Measurements from ENCODE around the gene ADAMTS19.

The ADAMTS19 gene

DNA sequence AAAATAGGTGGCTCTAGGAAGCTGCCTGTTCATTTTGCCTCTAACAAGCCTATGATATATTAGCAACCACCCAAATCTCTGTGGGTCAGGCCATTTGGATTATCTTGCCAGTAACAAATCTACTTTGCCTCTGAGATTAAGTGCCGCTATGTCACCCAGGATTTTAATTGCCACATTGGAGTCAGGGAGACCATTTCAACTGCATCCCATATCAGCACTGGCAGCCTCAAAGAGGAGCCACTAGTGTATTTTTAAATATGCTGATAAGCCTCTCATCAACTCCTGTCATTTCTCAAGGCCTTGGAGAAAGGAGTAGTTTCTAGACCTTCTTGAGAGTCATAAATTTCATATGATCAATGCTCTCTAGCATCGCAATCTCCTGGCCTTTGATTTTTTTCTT, 12.1 kb upstream of the ADAMTS19 start:
- DNase-seq (ENCODE audit: insufficient read length, low spot score) (no peak), FAIRE-seq (no peak)

DNA sequence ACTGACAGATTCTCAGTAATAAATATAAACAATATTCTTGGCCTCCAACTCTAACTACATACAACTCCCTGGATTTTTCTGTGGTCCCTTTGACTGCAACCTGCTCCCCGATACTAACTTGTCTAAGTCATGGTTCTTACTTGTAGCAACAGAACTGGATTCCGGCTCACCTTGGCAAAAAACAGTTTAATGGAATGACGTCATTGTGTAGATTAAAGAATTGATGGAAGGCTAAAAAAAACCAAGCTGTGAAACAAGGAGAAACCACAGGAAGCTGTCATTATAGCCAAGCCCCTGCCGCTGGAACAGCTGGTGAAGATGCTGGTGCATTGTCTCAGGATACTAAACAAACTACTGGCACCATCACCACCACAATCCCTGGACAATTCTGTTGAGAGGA, 11.4 kb upstream of the ADAMTS19 start:
- no peak for DNase-seq (ENCODE audit: insufficient read length, low spot score)
- FAIRE-seq = no peak
- no peak for TF ChIP-seq POLR2A (IDR thresholded peaks at IDR 0.05; ENCODE audit: low read depth, low read length)

More for the DNA sequence above, 12.1 kb upstream of the ADAMTS19 start:
- no peak for TF ChIP-seq POLR2A (IDR thresholded peaks at IDR 0.05; ENCODE audit: low read depth, low read length)

DNA sequence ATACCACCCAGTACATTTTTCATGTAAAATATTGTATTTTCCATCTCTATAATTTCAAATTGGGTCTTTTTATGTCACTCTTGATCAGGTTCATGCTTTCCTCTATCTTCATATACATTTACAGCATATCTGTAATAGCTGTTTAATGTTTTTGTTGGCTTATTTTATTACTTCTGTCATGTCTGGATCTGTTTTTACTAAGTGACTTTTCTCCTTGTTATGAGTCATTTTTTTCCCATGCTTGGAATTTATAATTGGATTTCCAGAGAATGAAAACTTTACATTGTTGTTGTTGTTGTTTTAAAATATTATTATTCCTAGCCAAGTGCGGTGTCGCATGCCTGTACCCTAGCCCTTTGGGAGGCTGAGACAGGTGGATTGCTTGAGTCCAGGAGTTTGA, 5.6 kb upstream of the ADAMTS19 start:
- no peak for TF ChIP-seq POLR2A (IDR thresholded peaks at IDR 0.05; ENCODE audit: low read depth, low read length)
- FAIRE-seq = no peak
- DNase-seq (ENCODE audit: insufficient read length, low spot score) = no peak

DNA sequence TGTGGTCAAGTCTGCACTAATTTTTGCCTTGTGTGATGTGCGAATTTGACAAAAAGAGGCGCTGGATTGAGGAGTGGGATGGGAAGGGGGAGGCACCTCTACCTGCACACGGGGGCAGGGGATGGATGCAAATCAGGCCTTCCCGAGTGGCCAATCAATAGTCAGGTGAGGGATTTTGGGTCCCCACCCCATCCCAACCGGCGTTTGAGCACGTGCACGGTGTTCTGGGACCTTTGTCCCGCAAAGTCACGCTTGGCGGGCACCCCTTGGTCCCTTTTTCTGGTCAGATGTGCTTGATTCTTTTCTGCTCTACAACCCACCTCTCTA, 685 bp upstream of the ADAMTS19 start:
- FAIRE-seq = no peak
- TF ChIP-seq POLR2A (IDR thresholded peaks at IDR 0.05; ENCODE audit: low read depth, low read length) = no peak
- DNase-seq (ENCODE audit: insufficient read length, low spot score) = no peak

DNA sequence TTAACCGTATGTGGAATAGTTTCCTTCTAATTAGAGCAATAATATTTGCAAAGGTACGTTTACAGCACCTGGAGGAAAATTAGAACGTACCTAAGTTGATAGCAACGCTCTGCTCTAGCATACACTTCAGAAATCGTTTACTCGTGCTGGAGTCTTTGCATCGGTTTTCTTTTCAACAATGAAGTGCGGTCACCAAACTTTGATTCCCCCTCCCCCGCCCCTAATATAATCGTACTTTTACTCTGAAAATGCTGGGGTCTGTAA, 506 bp downstream of the ADAMTS19 start:
- no peak for TF ChIP-seq POLR2A (IDR thresholded peaks at IDR 0.05; ENCODE audit: low read depth, low read length)
- DNase-seq (ENCODE audit: insufficient read length, low spot score) (no peak), FAIRE-seq (no peak)

DNA sequence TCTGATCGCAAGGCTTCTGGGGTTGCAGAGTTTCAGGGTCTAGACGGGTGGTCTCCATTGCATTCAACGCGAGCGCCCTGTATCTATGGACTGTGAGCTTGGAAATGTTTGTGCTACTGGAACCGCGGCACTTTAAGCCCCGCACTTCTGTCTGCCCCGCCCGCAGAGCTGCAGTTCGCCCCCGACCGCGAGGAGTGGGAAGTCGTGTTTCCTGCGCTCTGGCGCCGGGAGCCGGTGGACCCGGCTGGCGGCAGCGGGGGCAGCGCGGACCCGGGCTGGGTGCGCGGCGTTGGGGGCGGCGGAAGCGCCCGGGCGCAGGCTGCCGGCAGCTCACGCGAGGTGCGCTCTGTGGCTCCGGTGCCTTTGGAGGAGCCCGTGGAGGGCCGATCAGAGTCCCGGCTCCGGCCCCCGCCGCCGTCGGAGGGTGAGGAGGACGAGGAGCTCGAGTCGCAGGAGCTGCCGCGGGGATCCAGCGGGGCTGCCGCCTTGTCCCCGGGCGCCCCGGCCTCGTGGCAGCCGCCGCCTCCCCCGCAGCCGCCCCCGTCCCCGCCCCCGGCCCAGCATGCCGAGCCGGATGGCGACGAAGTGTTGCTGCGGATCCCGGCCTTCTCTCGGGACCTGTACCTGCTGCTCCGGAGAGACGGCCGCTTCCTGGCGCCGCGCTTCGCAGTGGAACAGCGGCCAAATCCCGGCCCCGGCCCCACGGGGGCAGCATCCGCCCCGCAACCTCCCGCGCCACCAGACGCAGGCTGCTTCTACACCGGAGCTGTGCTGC, 1.0 kb downstream of the ADAMTS19 start:
- no peak for TF ChIP-seq POLR2A (IDR thresholded peaks at IDR 0.05; ENCODE audit: low read depth, low read length)
- FAIRE-seq (no peak), DNase-seq (ENCODE audit: insufficient read length, low spot score) (no peak)

DNA sequence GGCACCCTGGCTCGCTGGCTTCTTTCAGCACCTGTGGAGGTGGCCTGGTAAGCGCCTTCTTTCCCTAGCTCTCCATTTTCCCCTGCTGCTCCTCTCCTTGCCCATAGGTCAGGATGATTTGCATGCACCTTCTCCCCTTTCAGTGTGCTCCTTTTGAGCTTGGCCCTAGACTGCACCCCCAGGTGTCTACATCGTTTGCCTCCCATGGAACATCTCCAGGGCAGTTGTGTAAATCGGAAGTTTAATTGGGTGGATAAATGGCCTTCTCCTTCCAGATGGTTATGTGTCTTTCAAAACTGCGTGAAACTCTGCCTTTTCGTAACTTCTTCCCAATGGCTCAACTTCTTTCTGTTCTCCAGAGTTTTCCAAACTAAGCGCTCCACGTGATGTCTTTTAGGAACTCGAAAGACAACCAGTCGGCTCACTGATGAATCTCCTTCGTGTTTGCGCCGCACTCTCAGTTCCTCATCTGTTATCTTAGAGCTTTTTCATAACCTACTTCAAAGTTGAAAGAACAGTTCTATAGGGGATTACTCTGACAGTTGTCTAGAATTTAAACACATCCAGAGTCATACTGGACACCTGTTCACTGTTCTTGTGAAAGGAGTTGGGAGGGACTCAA, 1.7 kb downstream of the ADAMTS19 start:
- FAIRE-seq = no peak
- no peak for TF ChIP-seq POLR2A (IDR thresholded peaks at IDR 0.05; ENCODE audit: low read depth, low read length)
- no peak for DNase-seq (ENCODE audit: insufficient read length, low spot score)

DNA sequence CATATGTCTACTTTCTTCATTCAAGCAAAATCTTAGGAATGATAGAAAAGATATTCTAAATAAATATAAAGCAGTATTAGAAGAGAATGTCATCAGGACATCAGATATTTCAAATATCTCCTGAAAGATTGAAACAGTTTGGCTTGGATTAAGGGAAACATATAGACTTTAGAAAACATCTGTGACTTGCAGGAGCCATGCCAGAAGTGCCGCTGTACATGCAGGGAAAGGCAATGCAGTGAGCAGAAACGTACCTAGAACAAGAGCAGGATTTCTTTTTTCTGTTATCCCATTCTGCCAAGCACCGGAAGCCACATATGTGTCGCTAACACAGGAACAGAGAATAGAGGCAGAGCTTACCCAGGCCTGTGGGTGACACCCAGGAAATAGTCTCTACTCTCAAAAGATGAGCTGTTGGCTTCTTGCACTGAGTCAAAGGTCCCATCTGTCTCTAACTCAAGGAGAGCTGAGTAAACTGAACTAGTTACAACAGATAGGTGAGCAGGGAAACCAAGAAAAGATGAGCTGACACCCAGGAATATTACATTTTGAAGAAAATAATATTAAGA, 5.8 kb downstream of the ADAMTS19 start:
- DNase-seq (ENCODE audit: insufficient read length, low spot score) = no peak
- no peak for TF ChIP-seq POLR2A (IDR thresholded peaks at IDR 0.05; ENCODE audit: low read depth, low read length)
- no peak for FAIRE-seq

DNA sequence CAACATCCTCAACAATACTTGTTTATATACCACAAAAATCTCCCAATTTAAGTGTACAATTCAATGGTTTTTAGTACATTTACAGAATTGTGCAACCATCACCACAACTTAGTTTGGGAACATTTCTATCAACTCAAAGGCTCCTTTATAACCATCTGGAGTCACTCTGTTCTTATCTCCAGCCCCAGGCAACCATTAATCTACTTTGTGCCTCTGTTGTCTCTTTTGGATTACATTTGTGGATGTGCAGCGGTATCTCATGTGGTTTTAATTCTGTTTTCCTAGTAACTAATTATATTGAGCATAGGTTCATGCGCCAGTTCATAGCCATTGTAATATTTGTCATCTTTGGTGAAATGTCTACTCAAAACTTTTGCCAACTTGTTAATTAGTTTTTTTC, 14.4 kb downstream of the ADAMTS19 start:
- TF ChIP-seq POLR2A (IDR thresholded peaks at IDR 0.05; ENCODE audit: low read depth, low read length) = no peak
- no peak for DNase-seq (ENCODE audit: insufficient read length, low spot score)
- no peak for FAIRE-seq

DNA sequence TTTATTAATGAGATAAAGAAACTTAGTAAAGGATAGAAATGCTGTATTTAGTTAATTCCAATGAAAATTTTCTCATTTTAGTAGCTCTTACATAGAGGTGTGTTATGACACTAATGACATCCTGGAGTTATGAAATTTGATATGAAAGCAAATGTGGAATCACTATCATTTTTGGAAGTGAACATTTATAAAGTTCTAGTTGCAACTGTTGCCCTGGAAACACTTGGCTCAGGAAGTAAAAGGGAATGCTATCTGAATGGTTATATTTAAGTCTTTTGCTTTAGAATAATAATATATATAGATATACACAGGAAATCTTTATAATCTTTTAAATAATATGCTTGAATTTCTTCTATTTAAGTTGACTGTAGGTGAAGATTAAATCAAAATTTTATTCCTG, 16.7 kb downstream of the ADAMTS19 start:
- DNase-seq (ENCODE audit: insufficient read length, low spot score) (no peak), FAIRE-seq (no peak)
- no peak for TF ChIP-seq POLR2A (IDR thresholded peaks at IDR 0.05; ENCODE audit: low read depth, low read length)

DNA sequence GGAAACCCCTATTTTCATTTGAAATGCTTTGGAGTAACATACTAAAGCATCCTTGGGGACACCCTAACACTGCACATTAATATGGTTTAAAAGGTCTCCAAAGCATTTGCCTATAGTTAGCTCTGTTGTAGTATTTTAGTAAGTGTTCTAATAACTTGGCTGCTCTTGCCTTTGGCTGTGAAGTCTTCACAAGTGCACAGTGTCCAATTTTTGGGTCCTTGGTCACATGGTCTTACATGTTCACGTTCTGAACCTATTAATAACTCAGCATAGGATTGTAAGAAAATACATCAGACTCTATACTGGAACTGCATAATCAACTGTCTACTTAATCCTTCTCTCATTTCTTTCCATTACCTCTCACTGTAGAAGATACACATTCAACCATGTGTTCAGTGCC, 17.4 kb downstream of the ADAMTS19 start:
- DNase-seq (ENCODE audit: insufficient read length, low spot score) (no peak), FAIRE-seq (no peak)
- no peak for TF ChIP-seq POLR2A (IDR thresholded peaks at IDR 0.05; ENCODE audit: low read depth, low read length)

DNA sequence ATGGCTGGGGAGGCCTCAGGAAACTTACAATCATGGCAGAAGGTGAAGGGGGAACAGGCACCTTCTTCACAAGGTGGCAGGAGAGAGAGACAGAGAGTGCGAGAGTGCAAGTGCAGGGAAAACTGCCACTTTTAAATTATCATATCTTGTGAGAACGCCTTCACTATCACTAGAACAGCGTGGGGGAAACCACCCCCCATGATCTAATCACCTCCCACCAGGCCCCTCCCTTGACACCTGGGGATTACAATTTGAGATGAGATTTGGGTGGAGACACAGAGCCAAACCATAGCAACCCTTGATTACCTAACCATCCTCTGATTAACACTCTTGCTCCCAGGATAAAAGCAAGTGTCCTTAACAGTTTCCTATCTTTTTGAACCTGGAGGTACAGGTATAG, 21.1 kb downstream of the ADAMTS19 start:
- FAIRE-seq (no peak), DNase-seq (ENCODE audit: insufficient read length, low spot score) (no peak)
- no peak for TF ChIP-seq POLR2A (IDR thresholded peaks at IDR 0.05; ENCODE audit: low read depth, low read length)

DNA sequence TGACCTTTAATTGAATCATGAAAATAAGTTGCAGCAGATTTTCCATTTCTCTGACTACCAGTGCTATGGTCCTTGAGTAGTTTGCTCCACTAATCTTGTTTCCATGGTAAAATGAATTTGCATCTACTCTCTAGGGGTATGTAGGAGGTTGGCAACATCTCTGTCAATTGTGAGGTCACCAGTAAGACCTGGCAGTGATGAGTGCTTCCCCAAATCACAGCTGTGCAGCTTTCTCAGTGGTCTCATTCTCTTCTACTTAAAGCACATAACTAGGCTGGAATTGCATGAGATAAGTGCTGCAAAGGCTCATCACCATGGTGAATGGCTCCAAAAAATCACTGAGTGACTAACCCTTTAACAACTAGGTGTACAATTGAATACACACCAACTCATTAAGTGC, 36.3 kb downstream of the ADAMTS19 start:
- FAIRE-seq = no peak
- no peak for DNase-seq (ENCODE audit: insufficient read length, low spot score)
- no peak for TF ChIP-seq POLR2A (IDR thresholded peaks at IDR 0.05; ENCODE audit: low read depth, low read length)

DNA sequence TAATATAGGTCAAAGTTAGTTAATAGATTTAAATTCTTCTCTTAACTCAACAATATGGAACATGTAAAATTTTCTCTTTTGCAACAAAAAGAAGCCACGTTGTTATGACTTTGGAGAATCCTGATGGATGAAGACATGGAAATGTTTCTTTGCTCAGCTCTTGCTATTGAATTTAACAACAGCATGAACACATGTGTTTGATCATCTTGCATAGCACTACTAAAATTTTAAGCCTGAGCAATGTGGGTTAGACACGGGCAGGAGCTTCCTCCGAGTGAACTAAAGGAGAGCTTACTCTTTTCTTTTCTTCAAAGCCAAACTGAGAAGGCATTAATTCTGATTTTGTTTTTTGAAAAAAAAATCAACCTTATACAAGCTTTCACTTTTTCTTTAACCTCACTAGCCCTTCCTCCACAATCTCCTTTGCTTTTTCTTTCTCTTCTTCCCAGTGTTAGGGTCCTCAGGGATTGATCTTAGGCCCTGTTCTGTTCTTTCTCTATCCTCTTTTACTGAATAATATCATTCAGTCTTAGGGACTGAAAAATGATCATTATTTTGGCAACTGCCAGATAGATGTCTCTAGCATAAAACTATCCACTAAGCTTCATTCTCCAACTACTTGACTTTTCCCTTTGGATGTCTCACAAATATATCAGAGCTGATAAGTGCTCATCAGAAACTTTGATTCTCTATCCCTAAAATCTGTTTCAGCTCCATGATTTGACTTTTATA, 36.9 kb downstream of the ADAMTS19 start:
- TF ChIP-seq POLR2A (IDR thresholded peaks at IDR 0.05; ENCODE audit: low read depth, low read length) = no peak
- FAIRE-seq = no peak
- DNase-seq (ENCODE audit: insufficient read length, low spot score) = no peak
